Measurements from ENCODE around the gene ARHGEF3. TPM values are rescaled to one million over a fixed set of nuclear protein-coding genes. Genes with fewer than 3 reads are reported as not detected.

The ARHGEF3 gene
- total and polyA plus RNA-seq, 7 experiments from 2014 or later, result 78.8 to 99.7 (median 87.0) TPM

DNA sequence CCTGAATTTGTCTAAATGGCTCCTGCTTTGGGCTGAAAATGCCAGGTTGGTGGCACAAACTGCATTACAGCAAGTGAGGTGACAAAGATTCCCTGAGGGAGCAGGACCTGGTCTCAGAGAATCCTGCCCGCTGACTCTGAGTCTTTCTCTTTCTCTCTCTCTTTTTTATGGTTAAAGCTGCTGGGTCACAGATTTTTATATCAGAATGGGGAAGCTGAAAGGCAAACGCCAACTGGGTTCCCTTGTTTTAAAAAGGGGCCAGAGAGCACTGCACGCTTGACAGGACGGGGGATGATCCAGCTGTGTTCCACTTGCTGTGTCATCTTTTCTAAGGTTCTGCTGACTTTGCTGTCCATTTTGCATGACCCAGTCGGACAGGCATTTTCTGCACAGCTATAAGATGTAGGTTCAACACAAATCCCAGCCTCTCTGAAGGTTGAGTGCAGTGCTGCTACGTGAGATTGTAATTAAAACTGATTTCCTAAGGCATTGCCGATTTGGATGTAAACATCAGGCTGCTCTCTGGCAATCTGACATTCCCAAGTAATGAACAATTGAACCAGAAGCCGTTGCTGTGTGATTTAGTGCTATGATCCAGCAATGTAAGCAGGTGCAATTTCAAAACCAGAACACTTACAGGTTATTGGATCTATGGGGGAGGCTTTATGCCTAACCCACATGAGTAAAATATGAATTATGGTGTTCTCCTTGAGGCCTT is 25.8 kb downstream of the ARHGEF3 start:
- intact Hi-C loops (cut with micrococcal nuclease), result no loop called here
- Mint-ChIP-seq H3K36me3 (peaks cover 16 to 56% (median 49%) of the 10 kb centered on the region in 5 donors), H3K9me3 (no peaks in the 10 kb centered on the region), H3K27me3 (no peaks in the 10 kb centered on the region), H3K4me1 (peaks cover 68 to 100% (median 91%) of the 10 kb centered on the region in 7 donors), H3K4me3 (peak overlapping the region in 6 of 10 donors; percentile 44 to 60 (median 49)), H3K27ac (peak overlapping the region in 8 of 9 donors; percentile 51 to 98 (median 76))
- no peaks in the 10 kb centered on the region for H3K27me3 ChIP-seq (ENCODE audit: control insufficient read depth in 2 of 2, insufficient read depth in 2 of 2, low read length in 2 of 2)
- DNase-seq (no peak), ATAC-seq (no peak)
- CTCF ChIA-PET, result interaction anchor here (0.6 to 1.4 kb wide), 4 partner anchors 22 to 221 kb away, joined by 3 to 8 read pairs (median 4); no protein-coding TSS in a partner anchor
- peaks cover 0 to 29% (median 23%) of the 10 kb centered on the region in 3 experiments for H3K36me3 ChIP-seq (ENCODE audit: control insufficient read depth in 2 of 3, insufficient read depth in 3 of 3, low read length in 3 of 3)
- H3K9me3 ChIP-seq (ENCODE audit: control insufficient read depth in 2 of 3, low read length in 3 of 3), result no peaks in the 10 kb centered on the region
- peak overlapping the region; percentile 38 for H3K27ac ChIP-seq (ENCODE audit: low read depth, low read length)
- POLR2A ChIA-PET, result interaction anchor here (2.2 kb wide), 1 partner anchor 12 kb away, joined by 7 read pairs; no protein-coding TSS in a partner anchor
- H3K4me3 ChIP-seq (ENCODE audit: low read length), result no peak overlapping the region
- peaks cover 51 to 60% of the 10 kb centered on the region in 2 donors for H3K4me1 ChIP-seq (ENCODE audit: control insufficient read depth in 2 of 2, insufficient read depth in 2 of 2, low read length in 2 of 2)

DNA sequence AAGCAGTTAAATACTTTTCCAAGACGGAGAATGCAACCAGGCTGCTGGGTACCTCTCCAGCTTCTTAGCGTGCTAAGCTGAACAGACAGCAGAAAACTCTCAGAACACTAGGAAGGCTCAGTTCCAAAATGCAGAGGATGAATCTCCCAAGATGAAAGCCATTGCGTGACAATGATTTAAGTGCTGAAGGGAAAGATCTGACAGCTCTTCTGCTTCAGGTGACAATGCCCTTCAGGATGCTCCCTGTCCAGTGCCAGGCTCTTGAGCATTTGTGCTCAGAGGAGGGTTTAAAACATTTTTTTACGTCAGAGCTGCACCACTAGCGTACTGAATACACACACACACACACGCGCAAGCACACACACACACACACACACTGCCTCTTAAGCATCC is 26.3 kb downstream of the ARHGEF3 start:
- H3K27ac ChIP-seq (ENCODE audit: low read depth, low read length), result no peak overlapping the region
- H3K36me3 ChIP-seq (ENCODE audit: control insufficient read depth in 2 of 3, insufficient read depth in 3 of 3, low read length in 3 of 3), result peaks cover 0 to 32% (median 23%) of the 10 kb centered on the region in 3 experiments
- H3K4me3 ChIP-seq (ENCODE audit: low read length), result no peak overlapping the region
- Mint-ChIP-seq H3K27ac (peak overlapping the region in 7 of 9 donors; percentile 51 to 98 (median 83)), H3K4me3 (peak overlapping the region in 7 of 10 donors; percentile 25 to 60 (median 44)), H3K4me1 (peaks cover 62 to 98% (median 86%) of the 10 kb centered on the region in 7 donors), H3K9me3 (no peaks in the 10 kb centered on the region), H3K36me3 (peaks cover 13 to 51% (median 46%) of the 10 kb centered on the region in 5 donors), H3K27me3 (no peaks in the 10 kb centered on the region)
- DNase-seq (peak in 1 of 9 donors; percentile 16), ATAC-seq (no peak)
- intact Hi-C loops (cut with micrococcal nuclease), result no loop called here
- POLR2A ChIA-PET, result interaction anchor here (0.6 to 2.2 kb wide), 5 partner anchors 9 to 26 kb away, joined by 3 to 7 read pairs (median 3); no protein-coding TSS in a partner anchor
- H3K27me3 ChIP-seq (ENCODE audit: control insufficient read depth in 2 of 2, insufficient read depth in 2 of 2, low read length in 2 of 2), result no peaks in the 10 kb centered on the region
- peaks cover 45 to 55% of the 10 kb centered on the region in 2 donors for H3K4me1 ChIP-seq (ENCODE audit: control insufficient read depth in 2 of 2, insufficient read depth in 2 of 2, low read length in 2 of 2)
- CTCF ChIA-PET, result interaction anchor here (0.9 to 1.4 kb wide), 4 partner anchors 14 to 72 kb away, joined by 3 to 8 read pairs (median 4); no protein-coding TSS in a partner anchor
- no peaks in the 10 kb centered on the region for H3K9me3 ChIP-seq (ENCODE audit: control insufficient read depth in 2 of 3, low read length in 3 of 3)

GRCh38 chr3:56773986-56774385 is 27.8 kb downstream of the ARHGEF3 start:
- H3K9me3 Mint-ChIP-seq, result no peaks in the 10 kb centered on the region
- POLR2A ChIA-PET, result interaction anchor here (0.6 to 1.5 kb wide), 2 partner anchors 25 to 37 kb away, joined by 3 to 6 read pairs; no protein-coding TSS in a partner anchor
- CTCF ChIA-PET, result no interaction called here
- peaks cover 64 to 94% (median 83%) of the 10 kb centered on the region in 7 donors for H3K4me1 Mint-ChIP-seq
- H3K36me3 Mint-ChIP-seq, result peaks cover 15 to 44% (median 40%) of the 10 kb centered on the region in 5 donors
- Histone ChIP-seq H3K27ac (ENCODE audit: low read depth, low read length) (peak overlapping the region; percentile 12), H3K27me3 (ENCODE audit: control insufficient read depth in 2 of 2, insufficient read depth in 2 of 2, low read length in 2 of 2) (no peaks in the 10 kb centered on the region), H3K4me1 (ENCODE audit: control insufficient read depth in 2 of 2, insufficient read depth in 2 of 2, low read length in 2 of 2) (peaks cover 34 to 46% of the 10 kb centered on the region in 2 donors), H3K4me3 (ENCODE audit: low read length) (no peak overlapping the region), H3K9me3 (ENCODE audit: control insufficient read depth in 2 of 3, low read length in 3 of 3) (no peaks in the 10 kb centered on the region), H3K36me3 (ENCODE audit: control insufficient read depth in 2 of 3, insufficient read depth in 3 of 3, low read length in 3 of 3) (peaks cover 0 to 45% (median 23%) of the 10 kb centered on the region in 3 experiments)
- intact Hi-C loops (cut with micrococcal nuclease), result loop anchor here in 1 of 2 donors (1.0 kb wide), 1 partner anchor 9 kb away; no protein-coding TSS in a partner anchor
- peak overlapping the region in 7 of 9 donors; percentile 4 to 98 (median 65) for H3K27ac Mint-ChIP-seq
- no peaks in the 10 kb centered on the region for H3K27me3 Mint-ChIP-seq
- ATAC-seq (no peak), DNase-seq (no peak)
- H3K4me3 Mint-ChIP-seq, result peak overlapping the region in 1 of 10 donors; percentile 3

DNA sequence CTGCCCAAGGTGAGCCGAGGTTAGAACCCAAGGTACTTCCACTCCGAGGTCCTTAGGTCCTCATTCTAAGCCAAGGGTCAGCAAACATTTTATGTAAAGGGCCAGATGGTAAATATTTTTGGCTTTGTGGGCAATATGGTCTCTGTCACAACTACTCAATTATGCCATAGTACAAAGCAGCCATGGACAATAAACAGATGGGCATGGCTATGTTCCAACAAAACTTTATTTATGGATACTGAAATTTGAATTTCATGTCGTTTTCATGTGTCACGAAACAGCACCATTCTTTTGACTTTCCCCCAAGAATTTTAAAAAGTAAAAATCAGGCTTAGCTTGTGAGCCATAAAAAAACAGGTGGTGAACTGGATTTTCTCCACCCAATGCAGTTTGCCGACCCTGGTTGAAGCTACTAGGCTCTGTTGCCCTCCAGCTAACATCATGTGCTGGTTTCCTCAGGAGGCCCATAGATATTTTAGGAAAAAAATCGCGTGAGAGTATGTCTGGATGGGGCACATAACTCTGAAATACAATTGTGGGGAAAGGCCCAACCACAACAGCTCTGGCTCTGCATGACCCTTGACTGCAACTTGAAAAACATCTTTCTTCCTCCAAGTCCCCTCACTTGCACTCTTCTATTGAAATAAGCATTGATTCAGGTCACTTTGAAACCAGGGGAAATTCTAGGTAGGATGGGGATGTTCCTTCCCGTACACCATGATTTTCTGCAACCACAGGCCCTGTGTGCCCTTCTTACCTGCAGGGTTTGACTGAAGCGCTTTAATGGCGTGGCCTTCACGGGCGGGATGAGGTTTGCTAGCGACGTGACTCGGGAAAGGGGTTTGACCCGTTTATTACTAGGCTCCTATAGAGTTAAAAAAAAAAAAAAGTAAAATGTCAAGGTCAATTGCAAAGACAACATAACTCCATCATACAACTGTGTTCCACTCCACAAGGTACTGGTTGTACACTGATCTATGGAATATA is 28.5 kb downstream of the ARHGEF3 start:
- H3K27ac ChIP-seq (ENCODE audit: low read depth, low read length), result peak overlapping the region; percentile 12
- intact Hi-C loops (cut with micrococcal nuclease), result no loop called here
- no peak for DNase-seq
- no peaks in the 10 kb centered on the region for H3K27me3 ChIP-seq (ENCODE audit: control insufficient read depth in 2 of 2, insufficient read depth in 2 of 2, low read length in 2 of 2)
- H3K4me3 ChIP-seq (ENCODE audit: low read length), result no peak overlapping the region
- H3K36me3 Mint-ChIP-seq, result peaks cover 21 to 50% (median 47%) of the 10 kb centered on the region in 5 donors
- H3K9me3 ChIP-seq (ENCODE audit: control insufficient read depth in 2 of 3, low read length in 3 of 3), result no peaks in the 10 kb centered on the region
- no peaks in the 10 kb centered on the region for H3K9me3 Mint-ChIP-seq
- CTCF ChIA-PET, result interaction anchor here (0.6 to 0.9 kb wide), 2 partner anchors 16 to 52 kb away, joined by 3 to 4 read pairs; no protein-coding TSS in a partner anchor
- H3K27me3 Mint-ChIP-seq, result no peaks in the 10 kb centered on the region
- H3K36me3 ChIP-seq (ENCODE audit: control insufficient read depth in 2 of 3, insufficient read depth in 3 of 3, low read length in 3 of 3), result peaks cover 2 to 50% (median 23%) of the 10 kb centered on the region in 3 experiments
- H3K27ac Mint-ChIP-seq, result peak overlapping the region in 8 of 9 donors; percentile 56 to 98 (median 68)
- H3K4me1 Mint-ChIP-seq, result peaks cover 64 to 95% (median 83%) of the 10 kb centered on the region in 7 donors
- no peak for ATAC-seq
- POLR2A ChIA-PET, result interaction anchor here (0.8 to 2.0 kb wide), 2 partner anchors 9 to 11 kb away, joined by 3 to 8 read pairs; no protein-coding TSS in a partner anchor
- peak overlapping the region in 1 of 10 donors; percentile 3 for H3K4me3 Mint-ChIP-seq
- H3K4me1 ChIP-seq (ENCODE audit: control insufficient read depth in 2 of 2, insufficient read depth in 2 of 2, low read length in 2 of 2), result peaks cover 27 to 43% of the 10 kb centered on the region in 2 donors

DNA sequence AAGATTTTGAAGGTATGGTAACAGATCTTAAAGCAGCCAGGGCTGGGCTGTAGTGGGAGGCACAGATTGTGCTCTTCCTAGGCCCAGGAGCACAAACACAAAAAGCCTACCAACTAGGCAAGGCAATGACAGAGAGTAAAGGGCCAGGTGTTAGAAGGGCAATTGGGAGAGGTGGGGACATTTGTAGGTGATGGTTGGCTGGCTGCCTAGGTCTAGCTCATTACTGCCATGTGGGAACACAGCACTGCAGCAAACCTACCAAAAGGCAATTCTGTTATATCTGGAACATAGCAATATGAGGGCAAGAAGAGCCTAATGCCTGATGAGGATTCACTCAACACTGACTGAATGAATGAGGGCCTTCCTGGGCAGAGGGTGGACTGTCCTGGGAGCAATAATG is 30.4 kb downstream of the ARHGEF3 start:
- Histone ChIP-seq H3K36me3 (ENCODE audit: control insufficient read depth in 2 of 3, insufficient read depth in 3 of 3, low read length in 3 of 3) (peaks cover 2 to 57% (median 23%) of the 10 kb centered on the region in 3 experiments), H3K27ac (ENCODE audit: low read depth, low read length) (peak overlapping the region; percentile 31), H3K9me3 (ENCODE audit: control insufficient read depth in 2 of 3, low read length in 3 of 3) (no peaks in the 10 kb centered on the region), H3K27me3 (ENCODE audit: control insufficient read depth in 2 of 2, insufficient read depth in 2 of 2, low read length in 2 of 2) (no peaks in the 10 kb centered on the region), H3K4me3 (ENCODE audit: low read length) (no peak overlapping the region), H3K4me1 (ENCODE audit: control insufficient read depth in 2 of 2, insufficient read depth in 2 of 2, low read length in 2 of 2) (peaks cover 18 to 31% of the 10 kb centered on the region in 2 donors)
- H3K4me3 Mint-ChIP-seq, result peak overlapping the region in 1 of 10 donors; percentile 3
- H3K9me3 Mint-ChIP-seq, result peaks cover 0 to 1% (median 0%) of the 10 kb centered on the region in 11 donors
- peaks cover 50 to 84% (median 72%) of the 10 kb centered on the region in 7 donors for H3K4me1 Mint-ChIP-seq
- H3K27ac Mint-ChIP-seq, result peak overlapping the region; percentile 34 to 98 (median 60)
- CTCF ChIA-PET, result no interaction called here
- intact Hi-C loops (cut with micrococcal nuclease), result no loop called here
- ATAC-seq, result no peak
- no peaks in the 10 kb centered on the region for H3K27me3 Mint-ChIP-seq
- DNase-seq, result no peak
- POLR2A ChIA-PET, result interaction anchor here (1.1 to 4.2 kb wide), 3 partner anchors 11 to 28 kb away, joined by 4 to 12 read pairs (median 8); no protein-coding TSS in a partner anchor
- peaks cover 21 to 57% (median 42%) of the 10 kb centered on the region in 5 donors for H3K36me3 Mint-ChIP-seq

Measured in naive thymus-derived CD4-positive, alpha-beta T cell (primary cell).